Endothelial cell of umbilical vein (primary cell): ENCODE data around the gene TENM4. TPM values are rescaled to one million over a fixed set of nuclear protein-coding genes. Genes with fewer than 3 reads are reported as not detected.

Source experiments
- BruUV-seq: library from RNA; stranded (reverse); fragments of 400-500 nt; replicated peaks from 2 replicates; lab custom pipeline; 2021; lab: Mats Ljungman, UMichigan
- CTCF ChIA-PET: fragments of 300-600, 350-600 bp; sonication (Branson Sonifier 250); formaldehyde crosslinking; loops from one replicate; lab custom pipeline; 2021; ENCODE audit warnings: antibody characterized with exemption, inconsistent platforms; lab: Charles Lee
- POLR2A ChIA-PET: fragments of 300-600, 350-600 bp; sonication (Branson Sonifier 250); formaldehyde crosslinking; loops from one replicate; lab custom pipeline; 2021; ENCODE audit warnings: antibody characterized with exemption, inconsistent platforms; lab: Charles Lee
- DNase-seq: peaks from one replicate; pipeline ENCODE4 v3.0.0-alpha.2; 2011; ENCODE audit warnings: low read depth, low spot score
- FAIRE-seq: peaks from 2 replicates; lab custom pipeline; 2011; peaks lifted over from hg19 to GRCh38; lab: Jason Lieb, UNC
- H2AFZ ChIP-seq: 2 replicates; pipeline ENCODE4 v1.6.0; 2012; ENCODE audit warnings: low read depth, low read length, control low read depth, inconsistent platforms
- H3K27ac ChIP-seq: 2 replicates; pipeline ENCODE4 v1.5.1; 2011; ENCODE audit warnings: low read depth, mild to moderate bottlenecking, control low read depth, low read length, moderate library complexity; ENCODE audit not compliant: insufficient read depth
- H3K27me3 ChIP-seq, 2 experiments: 2 replicates each; pipeline versions ENCODE4 v1.6.0 to v1.6.1; 2011; ENCODE audit warnings: low read length in 2 of 2, mixed read lengths in 1 of 2; ENCODE audit not compliant: control insufficient read depth in 2 of 2, insufficient read depth in 2 of 2
- H3K36me3 ChIP-seq, 2 experiments: 2 replicates in 1 of 2; 3 replicates in 1 of 2; pipeline ENCODE4 v1.5.1; 2011; ENCODE audit warnings: low read length in 2 of 2, mild to moderate bottlenecking in 1 of 2, moderate library complexity in 1 of 2; ENCODE audit not compliant: control insufficient read depth in 2 of 2, insufficient read depth in 2 of 2; ENCODE audit errors: extremely low read depth in 1 of 2
- H3K4me1 ChIP-seq: 3 replicates; pipeline ENCODE4 v1.5.1; 2011; ENCODE audit warnings: mild to moderate bottlenecking, low read length; ENCODE audit not compliant: control insufficient read depth, insufficient read depth; ENCODE audit errors: extremely low read depth
- H3K4me2 ChIP-seq: 2 replicates; pipeline ENCODE4 v1.6.1; 2011; ENCODE audit warnings: low read length, control low read depth, mixed read lengths; ENCODE audit not compliant: insufficient read depth
- H3K4me3 ChIP-seq, 3 experiments: fragments of 200-600 bp in 1 of 3; sonication (generic), shearing (Covaris generic) in 1 of 3; replicated peaks in 1 of 3; 2 replicates each; pipeline ENCODE4 v1.5.1; 2011 to 2016; ENCODE audit warnings: control low read depth in 3 of 3, low read length in 3 of 3, mild to moderate bottlenecking in 2 of 3, inconsistent platforms in 1 of 3, low read depth in 1 of 3, moderate library complexity in 1 of 3; ENCODE audit not compliant: insufficient read depth in 1 of 3
- H3K79me2 ChIP-seq: 2 replicates; pipeline ENCODE4 v1.6.0; 2012; ENCODE audit warnings: low read length, inconsistent platforms; ENCODE audit not compliant: control insufficient read depth, insufficient read depth
- H3K9ac ChIP-seq: replicated peaks from 2 replicates; pipeline ENCODE3; 2011; ENCODE audit warnings: low read length, control low read depth; ENCODE audit not compliant: insufficient read depth; ENCODE audit errors: extremely low read depth
- H3K9me1 ChIP-seq: replicated peaks from 3 replicates; pipeline ENCODE4 v1.6.0; 2011; ENCODE audit warnings: mild to moderate bottlenecking, low read length; ENCODE audit not compliant: control insufficient read depth, insufficient read depth; ENCODE audit errors: extremely low read depth
- H3K9me3 ChIP-seq: replicated peaks from 2 replicates; pipeline ENCODE4 v1.5.1; 2012; ENCODE audit warnings: low read length, inconsistent platforms; ENCODE audit not compliant: control insufficient read depth, insufficient read depth
- H4K20me1 ChIP-seq: replicated peaks from 2 replicates; pipeline ENCODE3; 2011; ENCODE audit warnings: mild to moderate bottlenecking, low read length; ENCODE audit not compliant: control insufficient read depth, insufficient read depth; ENCODE audit errors: extremely low read depth
- CTCF ChIP-seq, 2 donors: IDR thresholded peaks; 1 replicate in 1 of 2; 2 replicates in 1 of 2; pipeline ENCODE4 v1.5.1; 2011; ENCODE audit warnings: low read length in 2 of 2, mild to moderate bottlenecking in 2 of 2, moderate library complexity in 2 of 2, control low read depth in 1 of 2, inconsistent platforms in 1 of 2, low read depth in 1 of 2; ENCODE audit not compliant: insufficient read depth in 1 of 2; ENCODE audit errors: extremely low read depth in 1 of 2
- EZH2 ChIP-seq: IDR thresholded peaks from 2 replicates; pipeline ENCODE4 v1.6.1; 2012; ENCODE audit warnings: borderline replicate concordance, low read depth, mild to moderate bottlenecking, moderate library complexity, low read length, inconsistent platforms; ENCODE audit not compliant: severe bottlenecking
- FOS ChIP-seq: IDR thresholded peaks from 2 replicates; pipeline ENCODE4 v1.6.1; 2011; ENCODE audit warnings: mild to moderate bottlenecking, low read length, moderate library complexity, borderline replicate concordance; ENCODE audit not compliant: insufficient read depth
- GATA2 ChIP-seq: IDR thresholded peaks from 2 replicates; pipeline ENCODE4 v1.7.0; 2011; ENCODE audit warnings: low read depth, mild to moderate bottlenecking, moderate library complexity, mixed read lengths, low read length; ENCODE audit not compliant: insufficient read length, insufficient read depth
- JUN ChIP-seq: IDR thresholded peaks from 2 replicates; pipeline ENCODE4 v1.6.1; 2011; ENCODE audit warnings: borderline replicate concordance, low read depth; ENCODE audit not compliant: insufficient read length, insufficient read depth
- MAX ChIP-seq: IDR thresholded peaks from 2 replicates; pipeline ENCODE4 v1.6.1; 2011; ENCODE audit not compliant: insufficient read depth, insufficient read length
- MYC ChIP-seq: IDR thresholded peaks from one replicate; pipeline ENCODE4 v1.6.1; 2011; ENCODE audit warnings: mild to moderate bottlenecking, low read depth, low read length
- POLR2A ChIP-seq: IDR thresholded peaks from 2 replicates; pipeline ENCODE4 v1.6.1; 2012; ENCODE audit warnings: low read depth, mild to moderate bottlenecking, control low read depth, low read length
- POLR2AphosphoS5 ChIP-seq: IDR thresholded peaks from 2 replicates; pipeline ENCODE4 v1.6.1; 2012; ENCODE audit warnings: low read depth, mild to moderate bottlenecking, control low read depth, low read length, moderate library complexity; ENCODE audit not compliant: insufficient read depth
- dilution Hi-C: fragments of 300-500 bp; cut with MboI; formaldehyde crosslinking; loops from one replicate; pipeline ENCODE4 v1.15.0; 2019; ENCODE audit warnings: low sequenced_read_pairs; ENCODE audit not compliant: extremely low pct_ligation_motif_present
- intact Hi-C: fragments of 100-400 bp; cut with micrococcal nuclease; formaldehyde crosslinking; loops from one replicate; pipeline ENCODE4 v1.10.0; 2022
- polyA plus RNA-seq, 4 experiments: library from polyadenylated mRNA; depleted of rRNA in 3 of 4; stranded (reverse) in 3 of 4; unstranded in 1 of 4; fragments of >200 nt; gene quantifications; 2 replicates each; pipeline versions ENCODE4 v1.2.1 to v1.2.3, GENCODE V29; 2011 to 2012; ENCODE audit warnings: missing spikeins in 1 of 4
- total RNA-seq: library from RNA; stranded (reverse); gene quantifications from 2 replicates; pipeline ENCODE4 v1.2.3, GENCODE V29; 2021

Gene TENM4
- total and polyA plus RNA-seq, 2 donors (not counting 3 experiments of a cell fraction or from before 2014, with no cell fraction given) = 0.06 to 0.27 TPM

- no peak for FAIRE-seq
- intact Hi-C loops = no loop called here
These were observed 31.5 kb downstream of the TENM4 start for GRCh38 chr11:79409330-79409729.

More at GRCh38 chr11:79409330-79409729, 31.5 kb downstream of the TENM4 start:
- H4K20me1 ChIP-seq = no peaks in the 10 kb centered on the region
- dilution Hi-C loops = no loop called here
- no peaks in the 10 kb centered on the region for H3K79me2 ChIP-seq
- no TSS peak for BruUV-seq
- POLR2A ChIA-PET = no interaction called here
- H3K9ac ChIP-seq = no peak overlapping the region
- H3K9me1 ChIP-seq = no peaks in the 10 kb centered on the region
- H3K27me3 ChIP-seq = no peaks in the 10 kb centered on the region
- TF ChIP-seq FOS = no peak
- no peak for TF ChIP-seq JUN
- TF ChIP-seq CTCF (IDR thresholded peaks at IDR 0.05; ENCODE audit: extremely low read depth in 1 of 2, insufficient read depth in 1 of 2, low read depth in 1 of 2, low read length in 2 of 2) = no peak
- no peak for TF ChIP-seq MYC
- no peak for TF ChIP-seq MAX
- TF ChIP-seq EZH2 = no peak
- TF ChIP-seq POLR2AphosphoS5 = no peak
- no peak for TF ChIP-seq GATA2
- no peak for TF ChIP-seq POLR2A
- H3K36me3 ChIP-seq = no peaks in the 10 kb centered on the region
- H3K4me3 ChIP-seq = no peak overlapping the region
- no peak overlapping the region for H3K4me2 ChIP-seq
- H3K4me1 ChIP-seq = no peaks in the 10 kb centered on the region
- no peak overlapping the region for H2AFZ ChIP-seq
- no peak for DNase-seq
- H3K9me3 ChIP-seq = no peaks in the 10 kb centered on the region
- no peak overlapping the region for H3K27ac ChIP-seq
- CTCF ChIA-PET = no interaction called here
